Fibroblast of villous mesenchyme (primary cell): ENCODE data around the gene RFPL2. TPM values are rescaled to one million over a fixed set of nuclear protein-coding genes. Genes with fewer than 3 reads are reported as not detected.

Experiments
- DNase-seq: peaks from one replicate; pipeline ENCODE4 v3.0.0-alpha.2; 2010; ENCODE audit warnings: low read depth
- H3K4me3 ChIP-seq: 2 replicates; pipeline ENCODE4 v1.5.1; 2011; ENCODE audit warnings: low read depth, mild to moderate bottlenecking, low read length
- CTCF ChIP-seq: IDR thresholded peaks from 2 replicates; pipeline ENCODE4 v1.5.1; 2012; ENCODE audit warnings: low read depth, mild to moderate bottlenecking, low read length; ENCODE audit not compliant: insufficient read depth
- total RNA-seq: library from RNA; depleted of rRNA; stranded (reverse); fragments of >200 nt; gene quantifications from 2 replicates; pipeline ENCODE4 v1.2.3, GENCODE V29; 2012

The RFPL2 gene
- total RNA-seq, 1 donor = not detected

DNA sequence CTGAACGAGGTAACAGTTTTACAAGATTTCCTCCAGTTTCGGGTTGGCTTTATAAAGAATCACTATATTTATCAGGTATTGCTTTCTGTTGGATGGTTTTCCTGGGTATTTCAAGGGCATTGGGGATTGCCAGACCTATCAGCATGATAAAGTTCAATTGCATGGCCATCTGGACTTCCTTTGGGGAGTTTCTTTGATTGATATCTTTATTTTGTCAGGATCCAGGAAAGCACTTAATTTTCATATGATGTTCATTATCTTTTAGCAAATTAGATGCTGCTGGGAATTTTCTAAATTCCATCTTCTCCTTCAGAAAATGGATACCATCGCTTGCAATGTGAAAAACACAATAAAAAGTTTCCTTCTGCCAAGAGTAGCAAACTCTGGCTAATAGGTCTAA, 21.2 kb downstream of the RFPL2 start:
- no peak overlapping the region for H3K4me3 ChIP-seq
- no peak for TF ChIP-seq CTCF
- no peak for DNase-seq

GRCh38 chr22:32181043-32181442, 23.8 kb downstream of the RFPL2 start:
- TF ChIP-seq CTCF = no peak
- no peak overlapping the region for H3K4me3 ChIP-seq

GRCh38 chr22:32177221-32177765, 27.6 kb downstream of the RFPL2 start:
- H3K4me3 ChIP-seq = no peak overlapping the region
- no peak for DNase-seq
- no peak for TF ChIP-seq CTCF

More at GRCh38 chr22:32181043-32181442, 23.8 kb downstream of the RFPL2 start:
- no peak for DNase-seq

GRCh38 chr22:32175683-32176644, 28.9 kb downstream of the RFPL2 start:
- no peak for DNase-seq

GRCh38 chr22:32175115-32175514, 29.8 kb downstream of the RFPL2 start:
- no peak for TF ChIP-seq CTCF
- no peak overlapping the region for H3K4me3 ChIP-seq
- DNase-seq = no peak

More at GRCh38 chr22:32175683-32176644, 28.9 kb downstream of the RFPL2 start:
- H3K4me3 ChIP-seq = no peak overlapping the region
- TF ChIP-seq CTCF = no peak

DNA sequence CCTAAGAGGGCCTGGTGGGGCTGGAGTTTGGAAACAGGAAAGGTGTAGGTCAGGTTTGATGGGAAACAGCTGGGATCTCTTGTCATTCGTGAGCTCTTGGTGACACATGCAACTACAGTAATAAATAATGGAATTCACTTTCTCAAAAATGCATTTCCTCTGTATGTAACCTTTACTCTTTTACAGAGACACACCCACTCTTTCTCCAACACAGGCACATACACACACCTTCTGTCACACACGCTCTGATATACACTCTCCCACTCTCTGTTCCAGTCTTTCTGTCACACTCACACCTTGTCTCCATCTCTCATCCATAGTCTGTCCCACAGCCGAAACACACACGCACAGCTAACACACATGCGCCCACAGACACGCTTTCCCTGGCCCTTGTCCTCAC, 39.2 kb downstream of the RFPL2 start:
- H3K4me3 ChIP-seq = no peak overlapping the region
- no peak for DNase-seq
- no peak for TF ChIP-seq CTCF
